ENCODE data around the gene TTC33. TPM values are rescaled to one million over a fixed set of nuclear protein-coding genes. Genes with fewer than 3 reads are reported as not detected.

The TTC33 gene
- total and polyA plus RNA-seq, 2 of the 13 experiments (the other 11 are each of a cell fraction or from before 2014, with no cell fraction given) = 4.5 to 20.0 TPM

DNA sequence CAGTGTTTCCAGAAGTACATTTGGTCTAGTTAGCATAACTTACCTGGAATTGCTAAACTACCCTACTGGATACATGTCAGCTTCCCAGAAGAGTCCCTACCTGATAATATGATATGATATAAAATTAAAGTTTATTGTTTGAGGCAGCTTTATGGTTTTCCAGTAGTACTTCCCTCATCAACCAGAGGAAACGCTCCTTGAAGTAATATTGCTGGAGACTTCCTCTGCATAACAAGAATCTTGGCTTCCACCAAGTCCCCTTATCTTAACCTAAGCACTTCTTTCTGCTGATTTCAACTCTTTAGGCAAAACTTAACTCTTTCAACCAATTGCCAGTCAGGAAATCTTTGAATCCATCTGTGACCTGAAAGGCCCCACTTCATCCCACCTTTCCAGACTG lies 290.3 kb downstream of the TTC33 start:
- intact Hi-C loops (cut with micrococcal nuclease; ENCODE audit: unreplicated experiment) (no loop called here), in situ Hi-C loops (cut with HindIII; ENCODE audit: extremely low pct_ligation_motif_present, low pct_unique_long_range_greater_than_20kb) (no loop called here)
- Histone ChIP-seq H3K27me3 (ENCODE audit: control insufficient read depth in 1 of 2, insufficient read depth in 2 of 2, low read length in 2 of 2) (no peaks in the 10 kb centered on the region), H3K4me3 (replicated peaks in 1 of 3; ENCODE audit: insufficient read depth in 1 of 3, low read depth in 2 of 3, low read length in 3 of 3) (no peak overlapping the region), H3K9me3 (ENCODE audit: low read length) (no peaks in the 10 kb centered on the region), H3K36me3 (replicated peaks in 1 of 2; ENCODE audit: control insufficient read depth in 1 of 2, insufficient read depth in 2 of 2, low read length in 2 of 2) (no peaks in the 10 kb centered on the region), H3K27ac (ENCODE audit: extremely low read length, insufficient read depth, low read length) (no peak overlapping the region), H3K4me2 (ENCODE audit: low read depth, low read length) (no peak overlapping the region), H2AFZ (ENCODE audit: low read length) (no peak overlapping the region), H3K9ac (ENCODE audit: insufficient read depth, low read depth, low read length) (no peak overlapping the region), H3K79me2 (ENCODE audit: insufficient read depth, low read length) (no peaks in the 10 kb centered on the region), H3K4me1 (ENCODE audit: insufficient read depth, low read length) (no peaks in the 10 kb centered on the region), H4K20me1 (ENCODE audit: insufficient read depth, low read length) (no peaks in the 10 kb centered on the region)
- CTCF ChIA-PET (ENCODE audit: low intra/inter-chr PET ratio, low total read pairs) = no interaction called here
- POLR2A ChIA-PET = no interaction called here
- WGBS (ENCODE audit: low lambda C conversion rate) = 0% methylated on average over 1 of the region's 1 CpG
- no peak for TF ChIP-seq BRD4 (CRISPR knock-in tag; IDR thresholded peaks at IDR 0.05)
- TF ChIP-seq ATF7-NPFF (CRISPR knock-in tag; IDR thresholded peaks at IDR 0.05; ENCODE audit: low read depth) = no peak
- TF ChIP-seq MED8 (CRISPR knock-in tag; IDR thresholded peaks at IDR 0.05; ENCODE audit: insufficient replicate concordance) = no peak
- TF ChIP-seq ZNF3 (CRISPR knock-in tag; IDR thresholded peaks at IDR 0.05) = no peak
- TF ChIP-seq MED1 (CRISPR knock-in tag; IDR thresholded peaks at IDR 0.05) = no peak
- TF ChIP-seq REXO4 (CRISPR knock-in tag; IDR thresholded peaks at IDR 0.05; ENCODE audit: borderline replicate concordance) = no peak
- TF ChIP-seq, protein P1, sequence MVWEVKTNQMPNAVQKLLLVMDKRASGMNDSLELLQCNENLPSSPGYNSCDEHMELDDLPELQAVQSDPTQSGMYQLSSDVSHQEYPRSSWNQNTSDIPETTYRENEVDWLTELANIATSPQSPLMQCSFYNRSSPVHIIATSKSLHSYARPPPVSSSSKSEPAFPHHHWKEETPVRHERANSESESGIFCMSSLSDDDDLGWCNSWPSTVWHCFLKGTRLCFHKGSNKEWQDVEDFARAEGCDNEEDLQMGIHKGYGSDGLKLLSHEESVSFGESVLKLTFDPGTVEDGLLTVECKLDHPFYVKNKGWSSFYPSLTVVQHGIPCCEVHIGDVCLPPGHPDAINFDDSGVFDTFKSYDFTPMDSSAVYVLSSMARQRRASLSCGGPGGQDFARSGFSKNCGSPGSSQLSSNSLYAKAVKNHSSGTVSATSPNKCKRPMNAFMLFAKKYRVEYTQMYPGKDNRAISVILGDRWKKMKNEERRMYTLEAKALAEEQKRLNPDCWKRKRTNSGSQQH (CRISPR knock-in tag; IDR thresholded peaks at IDR 0.05; ENCODE audit: low read depth) = no peak
- TF ChIP-seq, protein P2, sequence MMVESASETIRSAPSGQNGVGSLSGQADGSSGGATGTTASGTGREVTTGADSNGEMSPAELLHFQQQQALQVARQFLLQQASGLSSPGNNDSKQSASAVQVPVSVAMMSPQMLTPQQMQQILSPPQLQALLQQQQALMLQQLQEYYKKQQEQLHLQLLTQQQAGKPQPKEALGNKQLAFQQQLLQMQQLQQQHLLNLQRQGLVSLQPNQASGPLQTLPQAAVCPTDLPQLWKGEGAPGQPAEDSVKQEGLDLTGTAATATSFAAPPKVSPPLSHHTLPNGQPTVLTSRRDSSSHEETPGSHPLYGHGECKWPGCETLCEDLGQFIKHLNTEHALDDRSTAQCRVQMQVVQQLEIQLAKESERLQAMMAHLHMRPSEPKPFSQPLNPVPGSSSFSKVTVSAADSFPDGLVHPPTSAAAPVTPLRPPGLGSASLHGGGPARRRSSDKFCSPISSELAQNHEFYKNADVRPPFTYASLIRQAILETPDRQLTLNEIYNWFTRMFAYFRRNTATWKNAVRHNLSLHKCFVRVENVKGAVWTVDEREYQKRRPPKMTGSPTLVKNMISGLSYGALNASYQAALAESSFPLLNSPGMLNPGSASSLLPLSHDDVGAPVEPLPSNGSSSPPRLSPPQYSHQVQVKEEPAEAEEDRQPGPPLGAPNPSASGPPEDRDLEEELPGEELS (CRISPR knock-in tag; IDR thresholded peaks at IDR 0.05) = no peak
- no peak for TF ChIP-seq ZNF605 (CRISPR knock-in tag; IDR thresholded peaks at IDR 0.05)
- no peak for TF ChIP-seq ZNF234 (CRISPR knock-in tag; conservative IDR thresholded peaks at IDR 0.05)
- TF ChIP-seq ZNF225 (CRISPR knock-in tag; IDR thresholded peaks at IDR 0.05) = no peak
- no peak for TF ChIP-seq ZNF121 (CRISPR knock-in tag; IDR thresholded peaks at IDR 0.05)
- TF ChIP-seq KLF11 (CRISPR knock-in tag; IDR thresholded peaks at IDR 0.05) = no peak
- no peak for TF ChIP-seq MBNL3 (CRISPR knock-in tag; conservative IDR thresholded peaks at IDR 0.05)
- TF ChIP-seq, protein P3, sequence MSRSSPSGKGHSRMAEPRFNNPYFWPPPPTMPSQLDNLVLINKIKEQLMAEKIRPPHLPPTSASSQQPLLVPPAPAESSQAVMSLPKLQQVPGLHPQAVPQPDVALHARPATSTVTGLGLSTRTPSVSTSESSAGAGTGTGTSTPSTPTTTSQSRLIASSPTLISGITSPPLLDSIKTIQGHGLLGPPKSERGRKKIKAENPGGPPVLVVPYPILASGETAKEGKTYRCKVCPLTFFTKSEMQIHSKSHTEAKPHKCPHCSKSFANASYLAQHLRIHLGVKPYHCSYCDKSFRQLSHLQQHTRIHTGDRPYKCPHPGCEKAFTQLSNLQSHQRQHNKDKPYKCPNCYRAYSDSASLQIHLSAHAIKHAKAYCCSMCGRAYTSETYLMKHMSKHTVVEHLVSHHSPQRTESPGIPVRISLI (CRISPR knock-in tag; IDR thresholded peaks at IDR 0.05; ENCODE audit: borderline replicate concordance) = no peak
- TF ChIP-seq ZNF619 (CRISPR knock-in tag; IDR thresholded peaks at IDR 0.05) = no peak
- TF ChIP-seq SRSF1 (optimal IDR thresholded peaks at IDR 0.05; ENCODE audit: low read depth, low read length) = no peak
- no peak for TF ChIP-seq NFIC (IDR thresholded peaks at IDR 0.05; ENCODE audit: low read length)
- FAIRE-seq = no peak
- no peak for DNase-seq (ENCODE audit: low spot score)
- no peak for ATAC-seq
- BruUV-seq (replicated peaks) = no TSS peak
